ENCODE measurements around the gene RAP1GAP2.

RAP1GAP2 gene

GRCh38 chr17:2867441-2868424, 71.5 kb downstream of the RAP1GAP2 start:
- no peak for TF ChIP-seq CTCF (IDR thresholded peaks at IDR 0.05; ENCODE audit: borderline replicate concordance, control extremely low read depth, extremely low read depth, insufficient read depth, missing control alignments)
- in situ Hi-C loops (cut with MboI; ENCODE audit: low sequenced_read_pairs, unreplicated experiment): no loop called here
- DNase-seq (ENCODE audit: low spot score): no peak

DNA sequence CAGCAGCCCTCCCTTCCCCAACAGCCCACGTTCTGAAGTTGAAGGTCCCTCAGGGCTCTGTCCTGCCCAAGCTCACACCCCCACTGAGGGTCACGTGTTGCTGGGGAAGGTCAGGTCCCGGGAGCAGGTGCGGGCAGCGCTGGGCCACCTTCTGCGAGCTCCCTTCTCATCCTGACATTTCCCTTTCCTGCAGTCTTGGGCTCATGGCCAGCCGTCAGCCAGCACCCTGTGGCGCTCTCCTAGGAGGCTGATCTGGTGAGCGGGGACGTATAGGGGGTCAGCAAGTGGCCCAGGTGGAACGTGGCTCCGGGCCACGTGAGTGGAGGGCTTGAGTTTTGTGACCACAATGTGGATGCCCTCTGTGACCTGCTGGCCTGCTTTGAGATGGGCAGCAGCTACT, 73.4 kb downstream of the RAP1GAP2 start:
- no peak for TF ChIP-seq CTCF (IDR thresholded peaks at IDR 0.05; ENCODE audit: borderline replicate concordance, control extremely low read depth, extremely low read depth, insufficient read depth, missing control alignments)
- no peak for DNase-seq (ENCODE audit: low spot score)
- in situ Hi-C loops (cut with MboI; ENCODE audit: low sequenced_read_pairs, unreplicated experiment): no loop called here

- TF ChIP-seq CTCF (IDR thresholded peaks at IDR 0.05; ENCODE audit: borderline replicate concordance, control extremely low read depth, extremely low read depth, insufficient read depth, missing control alignments): no peak
- no peak for DNase-seq (ENCODE audit: low spot score)
- in situ Hi-C loops (cut with MboI; ENCODE audit: low sequenced_read_pairs, unreplicated experiment): no loop called here
Measured at GRCh38 chr17:2871205-2871604, 75.0 kb downstream of the RAP1GAP2 start.

DNA sequence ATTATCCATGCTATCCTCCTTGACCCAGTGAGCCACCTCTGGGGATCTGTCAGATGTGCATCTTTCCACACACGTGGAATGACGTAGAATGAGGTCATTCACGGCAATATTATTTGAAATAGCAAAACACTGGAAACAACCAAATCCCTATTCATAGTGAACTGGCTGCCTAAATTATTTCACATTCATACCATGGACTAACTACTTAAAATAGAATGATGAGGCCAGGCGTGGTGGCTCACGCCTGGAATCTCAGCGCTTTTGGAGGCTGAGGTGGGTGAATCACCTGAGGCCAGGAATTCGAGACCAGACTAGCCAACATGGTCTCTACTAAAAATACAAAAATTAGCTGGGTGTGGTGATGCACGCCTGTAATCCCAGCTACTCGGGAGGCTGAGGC, 75.5 kb downstream of the RAP1GAP2 start:
- TF ChIP-seq CTCF (IDR thresholded peaks at IDR 0.05; ENCODE audit: borderline replicate concordance, control extremely low read depth, extremely low read depth, insufficient read depth, missing control alignments): no peak
- no peak for DNase-seq (ENCODE audit: low spot score)
- in situ Hi-C loops (cut with MboI; ENCODE audit: low sequenced_read_pairs, unreplicated experiment): no loop called here

DNA sequence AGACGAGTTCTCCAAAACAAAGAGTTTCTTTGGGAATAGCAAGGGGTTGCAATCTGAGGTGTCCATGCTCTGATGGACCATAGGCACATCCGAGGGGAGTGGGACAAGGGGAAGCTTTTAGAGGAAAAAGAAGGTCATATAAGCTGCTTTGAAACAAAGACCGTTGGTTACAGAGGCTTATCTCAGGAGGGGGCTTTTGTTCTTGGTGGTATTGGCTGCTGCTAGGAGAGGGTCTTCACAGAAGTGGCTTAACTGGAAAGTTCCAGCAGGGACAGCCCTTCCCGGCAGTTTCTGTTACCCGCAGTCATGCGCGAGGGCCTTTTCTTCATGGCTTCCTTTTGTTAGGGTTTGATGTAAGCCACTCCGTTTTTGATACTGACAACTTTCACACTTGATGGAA, 76.0 kb downstream of the RAP1GAP2 start:
- DNase-seq (ENCODE audit: low spot score): no peak
- in situ Hi-C loops (cut with MboI; ENCODE audit: low sequenced_read_pairs, unreplicated experiment): no loop called here
- TF ChIP-seq CTCF (IDR thresholded peaks at IDR 0.05; ENCODE audit: borderline replicate concordance, control extremely low read depth, extremely low read depth, insufficient read depth, missing control alignments): no peak

GRCh38 chr17:2874189-2874686, 78.0 kb downstream of the RAP1GAP2 start:
- DNase-seq (ENCODE audit: low spot score): no peak
- in situ Hi-C loops (cut with MboI; ENCODE audit: low sequenced_read_pairs, unreplicated experiment): no loop called here
- no peak for TF ChIP-seq CTCF (IDR thresholded peaks at IDR 0.05; ENCODE audit: borderline replicate concordance, control extremely low read depth, extremely low read depth, insufficient read depth, missing control alignments)
